GM19035 (cell line): ENCODE data around the gene GPC5.

Source experiments
- ATAC-seq: cut with Tn5 transposase; IDR thresholded peaks from one replicate; pipeline ENCODE4 v1.9.1; 2021; ENCODE audit not compliant: unreplicated experiment

Gene GPC5

DNA sequence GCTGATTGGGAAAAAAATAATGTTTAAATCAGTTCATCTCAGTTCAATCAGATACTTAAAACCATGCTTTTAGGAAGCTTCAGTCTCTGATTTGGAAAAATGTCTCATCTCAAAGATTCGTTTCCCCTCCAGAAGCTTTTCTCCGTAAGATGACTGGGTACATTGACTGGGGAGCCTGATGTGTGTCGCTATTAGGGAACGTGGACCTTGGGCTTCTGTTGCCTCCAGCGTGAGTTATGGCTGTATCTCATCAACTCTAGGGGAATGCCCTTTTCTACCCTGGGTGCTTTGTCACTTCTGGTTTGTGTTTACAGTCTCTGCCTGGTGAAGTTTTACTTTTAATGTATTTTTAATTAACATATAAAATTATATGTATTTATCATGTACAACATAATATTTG, 1192.7 kb downstream of the GPC5 start:
- no peak for ATAC-seq

DNA sequence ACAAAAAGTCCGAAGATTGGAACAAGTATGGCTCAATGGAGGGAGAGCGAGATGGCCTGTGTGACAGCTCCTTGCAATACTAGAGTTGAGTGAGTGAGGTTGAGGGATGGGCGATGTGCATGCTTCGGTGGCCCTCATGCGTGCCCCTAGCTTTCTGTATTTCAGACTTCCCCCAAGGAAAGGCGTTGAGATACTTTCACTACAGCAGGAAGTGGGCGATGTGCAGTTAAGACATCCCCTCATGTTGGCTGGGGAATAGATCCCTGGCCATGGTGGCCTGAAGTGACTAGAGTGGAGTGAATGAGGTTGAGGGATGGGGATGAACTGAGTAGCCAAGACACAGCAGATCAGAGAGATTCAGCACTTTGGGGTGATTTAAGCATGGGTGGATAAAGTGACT, 1194.3 kb downstream of the GPC5 start:
- no peak for ATAC-seq

DNA sequence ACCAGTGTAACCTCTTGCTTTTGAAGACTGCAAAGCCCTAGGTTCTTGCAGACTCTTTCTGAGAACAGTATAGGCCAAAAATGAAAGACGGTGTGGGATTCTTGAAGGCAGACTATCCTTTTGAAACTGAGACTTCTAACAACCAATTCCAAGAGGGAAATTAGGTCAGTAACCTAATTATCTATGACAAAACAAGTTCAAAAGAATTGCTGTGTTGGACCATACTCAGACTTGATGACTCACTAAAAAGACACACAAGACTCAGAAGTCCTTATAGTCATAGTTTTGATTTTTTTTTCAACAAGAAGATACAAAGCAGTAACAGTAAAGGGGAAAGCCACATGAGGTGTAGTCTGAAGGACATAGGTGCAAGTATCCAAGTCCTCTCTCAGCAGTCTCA, 1204.1 kb downstream of the GPC5 start:
- no peak for ATAC-seq

DNA sequence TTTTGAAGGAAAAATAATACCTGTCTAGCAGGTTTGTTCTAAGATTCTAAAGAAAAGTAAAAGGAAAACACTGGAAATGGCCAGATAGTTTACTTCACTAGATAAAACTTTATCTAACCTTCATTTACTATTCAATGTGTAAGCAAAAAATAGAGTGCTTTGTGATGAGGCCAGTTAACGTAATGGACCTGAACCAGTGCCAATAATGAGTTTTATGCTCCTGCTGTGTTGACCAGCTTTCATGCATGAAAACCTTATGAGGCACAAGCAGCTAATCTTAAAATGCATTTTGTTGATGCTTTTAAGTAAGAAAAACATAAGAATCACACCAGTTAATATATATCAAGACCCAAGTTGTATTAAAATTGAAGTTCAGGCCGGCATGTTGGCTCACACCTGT, 1211.0 kb downstream of the GPC5 start:
- no peak for ATAC-seq

DNA sequence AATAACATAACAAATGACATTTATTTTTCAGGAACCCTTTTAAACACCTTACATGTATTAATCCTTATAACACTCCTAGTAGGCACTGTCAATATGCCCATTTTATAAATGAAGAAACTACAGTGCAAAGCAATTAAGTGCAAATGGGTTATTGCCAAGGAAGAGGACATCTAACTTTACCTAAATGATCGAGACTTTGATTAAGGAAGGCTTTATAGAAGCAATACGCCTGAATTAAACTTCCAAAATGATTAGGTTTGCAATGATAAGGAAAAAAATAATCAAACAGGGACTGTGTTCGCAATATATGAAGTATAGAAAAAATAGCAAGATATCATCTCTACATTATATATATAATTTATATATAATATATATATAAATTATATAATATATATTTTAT, 1214.5 kb downstream of the GPC5 start:
- ATAC-seq, result no peak

DNA sequence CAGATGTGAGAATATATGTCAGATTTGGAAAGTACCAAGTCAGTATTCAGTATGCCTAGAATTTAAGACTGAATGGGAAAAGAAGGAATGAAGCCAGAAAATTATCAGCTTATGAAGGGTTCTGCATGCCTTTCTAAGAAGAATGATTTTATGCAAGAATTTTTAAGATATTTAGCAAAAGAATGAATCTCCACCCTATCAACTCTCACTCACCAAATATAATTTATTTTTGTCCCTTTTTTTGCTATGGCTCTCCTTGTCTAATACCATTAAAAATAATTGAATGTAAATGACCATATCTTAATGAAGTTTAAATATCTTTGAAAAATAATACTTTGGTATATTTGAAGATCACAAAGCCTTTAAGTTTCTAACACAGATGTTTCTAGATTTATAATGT, 1215.5 kb downstream of the GPC5 start:
- ATAC-seq, result no peak

DNA sequence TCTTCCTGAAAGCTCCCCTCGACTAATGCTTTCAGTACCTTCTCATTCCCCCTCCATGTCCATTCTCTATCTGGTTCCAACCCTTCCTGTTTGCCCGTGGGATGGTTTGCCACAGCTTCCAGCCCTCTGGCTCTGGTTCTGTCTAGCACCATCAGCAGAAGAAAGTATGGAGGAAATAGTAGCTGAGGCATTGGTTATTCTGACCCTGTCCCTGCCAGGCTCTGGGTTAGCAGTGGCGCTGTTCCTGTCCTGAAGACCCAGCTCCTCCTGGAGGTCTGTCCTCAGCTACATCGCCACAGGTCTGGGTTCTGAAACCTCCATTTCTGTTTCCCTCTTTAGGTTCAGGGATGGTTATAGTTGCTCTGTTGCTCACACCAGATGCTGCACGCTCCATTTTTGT, 1223.6 kb downstream of the GPC5 start:
- no peak for ATAC-seq

DNA sequence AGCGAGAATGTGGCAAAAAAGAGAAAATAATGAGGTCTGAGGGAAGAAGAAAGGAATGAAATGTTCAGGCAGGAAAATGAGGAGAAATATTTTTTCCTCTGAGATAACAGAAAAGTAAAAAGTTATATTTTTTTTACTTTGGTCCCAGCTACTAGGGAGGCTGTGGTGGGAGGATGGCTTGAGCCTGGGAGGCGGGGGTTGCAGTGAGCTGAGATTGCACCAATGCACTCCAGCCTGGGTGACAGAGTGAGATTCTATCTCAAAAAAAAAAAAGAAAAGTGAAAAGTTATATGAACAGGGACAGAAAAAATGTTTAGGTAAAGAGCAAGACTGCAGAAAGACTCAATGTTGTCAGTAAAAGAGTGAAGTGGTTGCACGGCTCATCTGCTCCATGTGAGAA, 1224.5 kb downstream of the GPC5 start:
- ATAC-seq, result no peak

DNA sequence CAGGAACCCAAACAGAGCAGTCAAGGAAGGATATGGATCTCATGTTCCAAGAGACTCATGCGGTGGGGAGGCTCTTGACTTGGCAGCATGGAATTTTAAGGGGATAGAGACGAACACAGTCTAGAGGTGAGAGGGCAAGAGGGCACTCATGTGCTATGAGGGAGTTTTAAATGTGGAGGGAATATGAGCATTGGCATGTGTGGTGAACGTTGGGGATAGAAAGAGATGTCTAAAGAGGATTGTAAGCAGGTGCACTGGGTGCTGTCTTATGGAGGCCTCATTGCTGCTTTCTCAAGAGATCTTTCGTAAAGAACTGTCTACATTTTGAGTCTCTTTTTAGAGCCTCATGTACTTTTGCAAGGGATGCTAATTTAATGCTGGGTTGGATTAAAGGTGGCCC, 1227.9 kb downstream of the GPC5 start:
- no peak for ATAC-seq

DNA sequence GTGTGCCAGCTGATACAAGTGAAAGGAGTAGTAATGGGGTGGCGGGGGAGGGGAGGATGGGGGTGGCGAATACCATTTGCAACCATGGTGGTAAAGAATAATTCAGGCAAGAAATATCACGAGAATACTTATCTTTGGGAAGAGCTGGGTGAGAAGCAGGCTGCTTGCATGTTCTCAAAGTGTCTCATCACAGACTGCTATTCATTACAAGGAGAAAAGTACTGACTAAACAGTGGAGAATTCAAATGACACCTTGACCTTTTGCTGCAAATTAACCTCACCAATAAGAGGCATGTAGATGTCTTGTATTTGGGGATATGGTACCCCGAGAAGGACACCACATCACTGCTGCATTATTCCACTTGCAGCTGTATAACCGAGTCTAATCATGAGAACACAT, 1242.5 kb downstream of the GPC5 start:
- ATAC-seq, result no peak

DNA sequence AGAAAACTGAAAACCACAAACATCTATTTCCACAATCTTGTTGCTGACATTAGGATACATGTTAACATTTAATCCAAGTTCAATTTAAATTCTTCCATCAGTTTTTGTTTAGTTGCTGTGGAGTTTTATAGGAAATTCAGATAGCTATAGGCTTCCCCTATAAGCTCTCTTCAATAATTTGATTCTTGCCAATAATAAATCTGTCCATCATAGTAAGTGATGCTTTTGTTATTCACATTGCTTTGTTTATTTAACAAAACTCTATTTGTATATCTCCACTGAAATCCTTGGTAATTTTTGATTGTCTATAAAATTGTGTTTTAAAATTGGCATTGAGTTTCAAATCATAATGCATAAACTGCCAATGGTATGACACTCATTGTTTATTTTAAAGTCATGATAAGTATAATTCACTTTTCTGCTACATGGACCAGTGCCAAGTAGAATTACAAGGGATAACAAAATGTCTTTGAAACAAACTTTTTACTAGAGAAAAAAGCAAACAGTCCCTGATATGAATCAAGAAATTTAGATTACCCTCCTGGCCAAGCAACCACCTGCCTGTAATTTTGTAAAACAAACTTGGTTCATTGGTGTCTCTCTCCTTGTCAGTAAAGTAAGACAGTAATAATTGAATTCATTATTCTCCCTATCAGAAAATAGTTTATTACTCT, 1250.9 kb downstream of the GPC5 start:
- no peak for ATAC-seq

DNA sequence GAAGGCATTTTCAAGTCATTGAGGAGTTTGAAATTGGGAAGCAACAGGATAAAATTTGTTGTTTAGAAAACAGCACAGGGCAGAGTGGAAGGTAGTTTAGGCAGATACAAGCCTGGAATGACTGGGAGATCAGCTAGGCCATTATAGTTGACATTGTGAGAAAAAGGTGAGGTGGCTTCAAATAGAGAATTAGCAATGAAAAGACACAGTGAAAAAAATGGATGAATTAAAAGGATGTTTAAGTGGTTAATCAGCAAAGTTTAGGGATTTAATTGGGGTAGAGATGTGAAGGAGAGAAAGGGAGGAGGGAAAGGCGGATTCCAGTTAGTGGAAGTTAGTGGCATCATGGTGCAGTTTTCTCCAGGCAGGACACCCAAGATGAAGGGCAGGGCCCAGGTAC, 1257.7 kb downstream of the GPC5 start:
- ATAC-seq, result no peak

DNA sequence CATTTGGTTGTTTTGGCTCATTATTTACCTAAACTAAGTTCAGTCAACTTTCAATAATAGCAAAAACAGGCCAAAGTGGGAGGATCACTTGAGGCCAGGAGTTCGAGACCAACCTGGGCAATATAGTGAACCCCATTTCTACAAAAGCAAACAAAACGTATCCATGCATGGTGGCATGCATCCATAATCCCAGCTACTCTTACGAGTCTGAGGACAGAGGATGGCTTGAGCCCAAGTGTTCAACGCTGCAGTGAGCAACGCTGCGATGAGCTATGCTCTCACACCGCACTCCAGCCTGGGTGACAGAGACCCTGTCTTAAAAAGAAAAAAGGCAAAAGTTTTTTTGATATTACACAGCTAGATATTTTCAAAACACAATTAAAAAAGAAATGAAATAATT, 1258.2 kb downstream of the GPC5 start:
- ATAC-seq, result no peak

DNA sequence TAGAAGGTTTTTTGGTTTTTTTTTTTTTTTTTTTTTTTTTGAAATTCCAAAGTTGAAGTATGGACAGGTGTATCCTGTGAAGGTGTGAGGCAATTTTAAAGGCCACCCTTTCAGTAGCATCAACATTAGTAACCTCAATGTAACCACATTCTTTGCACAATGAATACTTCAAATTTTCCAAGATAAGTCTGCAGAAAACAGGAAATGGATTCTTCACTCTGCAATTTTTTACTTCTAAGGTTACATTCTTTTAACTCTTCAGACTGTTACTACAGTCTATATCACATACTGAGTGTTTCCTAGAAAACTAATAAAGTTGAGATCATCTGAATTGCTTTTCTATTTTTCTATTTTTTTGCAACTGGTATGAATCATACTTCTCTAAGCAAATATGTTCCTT, 1259.1 kb downstream of the GPC5 start:
- ATAC-seq, result no peak

DNA sequence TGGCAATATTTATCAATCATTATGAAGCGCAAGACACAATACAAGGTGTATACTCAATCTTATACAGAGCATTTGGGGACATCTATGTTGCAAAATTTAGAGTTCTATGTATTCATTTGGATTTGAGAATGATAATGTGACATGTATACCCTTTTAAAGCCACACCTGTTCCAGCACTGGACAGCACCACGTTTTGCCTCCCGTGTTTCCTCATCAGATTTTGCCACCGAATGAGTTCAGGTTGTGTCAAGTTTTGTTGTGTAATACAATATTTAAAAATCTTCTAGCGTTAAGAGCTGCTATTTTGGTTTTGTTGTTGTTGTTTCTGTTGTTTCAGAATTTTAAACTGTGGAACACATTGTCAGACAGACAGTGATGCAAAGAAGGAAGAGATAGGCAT, 1259.9 kb downstream of the GPC5 start:
- no peak for ATAC-seq

DNA sequence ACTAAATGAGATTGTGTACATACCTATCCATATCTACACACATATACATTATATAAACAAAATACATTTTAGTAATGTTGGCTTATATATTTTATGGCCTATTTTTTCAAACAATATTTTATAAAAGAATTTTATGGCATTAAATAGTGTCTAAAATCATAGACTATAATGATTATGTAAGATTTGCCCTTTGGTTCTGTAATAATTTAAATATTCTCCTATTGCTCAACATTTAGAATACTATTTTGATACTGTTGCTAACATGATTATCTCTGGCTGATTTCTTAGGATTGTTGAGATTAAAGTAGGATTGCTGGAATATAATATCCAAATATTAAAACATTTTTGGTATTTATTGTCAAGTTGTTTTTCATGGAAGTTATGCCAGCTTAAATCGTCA, 1263.0 kb downstream of the GPC5 start:
- no peak for ATAC-seq

DNA sequence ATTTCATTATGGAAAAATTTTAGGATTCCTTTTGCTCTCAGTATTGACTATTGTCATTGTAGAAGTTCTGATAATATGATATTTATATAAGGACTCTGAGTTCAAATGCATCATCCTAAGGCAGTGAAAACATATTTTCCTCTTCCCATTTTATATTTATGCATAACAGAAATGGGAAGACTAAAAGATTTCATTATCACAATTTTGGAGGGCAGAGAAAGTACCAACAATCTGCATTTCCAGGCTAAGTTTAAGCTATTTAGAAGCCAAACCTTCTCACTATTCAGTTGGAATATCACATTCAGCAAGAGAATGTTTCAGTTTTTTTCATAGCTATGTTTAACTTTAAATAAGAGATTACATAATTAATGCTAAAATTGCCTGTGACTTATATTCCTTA, 1269.7 kb downstream of the GPC5 start:
- ATAC-seq, result no peak

DNA sequence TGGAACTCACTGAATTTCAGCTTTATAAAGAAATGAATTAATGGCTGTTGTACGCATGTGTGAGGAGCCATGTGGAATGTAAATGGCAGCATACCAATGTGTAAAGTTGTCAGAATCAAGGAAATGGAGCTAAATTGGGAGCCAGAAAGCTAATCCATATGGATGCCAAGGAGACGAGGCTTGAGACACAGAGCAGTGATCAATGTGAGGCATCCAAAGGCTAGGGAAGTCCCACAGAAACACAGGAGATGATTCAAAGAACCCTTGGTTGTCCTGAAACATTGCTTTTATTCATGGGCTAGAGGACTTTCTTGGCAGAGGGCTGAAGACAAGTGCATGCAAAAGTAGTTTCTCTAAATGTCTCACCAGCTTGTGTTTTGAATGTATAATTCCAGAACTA, 1271.7 kb downstream of the GPC5 start:
- no peak for ATAC-seq

DNA sequence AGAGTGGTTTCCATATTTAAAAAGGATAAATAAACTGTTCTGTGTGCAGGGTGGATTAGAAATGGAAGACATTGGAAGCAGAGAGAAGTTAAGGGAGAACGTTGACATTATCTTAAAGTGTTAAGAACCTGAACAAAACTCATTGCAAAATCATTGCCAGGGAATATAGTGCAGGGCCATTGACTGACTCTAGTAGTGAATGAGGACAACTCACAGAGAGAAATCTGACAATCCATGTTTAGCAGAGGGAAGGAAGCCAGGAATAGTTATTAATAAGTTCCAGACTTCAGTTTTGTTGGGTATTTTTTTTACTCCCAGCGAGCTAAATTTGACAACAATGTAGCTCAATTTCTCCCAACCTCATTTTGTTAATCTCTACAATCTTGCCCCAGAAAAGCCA, 1273.4 kb downstream of the GPC5 start:
- ATAC-seq, result no peak

DNA sequence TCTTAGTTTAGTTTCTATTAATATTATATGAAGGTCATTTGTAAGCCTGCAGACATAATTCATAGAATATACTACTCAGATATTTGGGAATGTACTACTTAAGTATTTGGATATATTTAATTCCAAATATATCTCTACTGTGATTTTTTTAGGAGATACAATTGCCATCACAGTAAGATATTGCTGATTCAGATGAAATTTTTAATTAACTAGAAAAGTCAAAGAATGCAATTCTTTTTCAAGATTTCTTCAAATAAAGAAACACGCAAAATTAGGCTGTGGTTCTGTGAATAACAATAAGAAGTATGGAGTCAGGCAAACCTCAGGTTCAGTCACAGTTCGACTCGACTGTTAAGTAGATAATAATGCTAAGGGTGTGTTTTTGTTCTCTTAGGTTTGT, 1277.8 kb downstream of the GPC5 start:
- ATAC-seq, result no peak

DNA sequence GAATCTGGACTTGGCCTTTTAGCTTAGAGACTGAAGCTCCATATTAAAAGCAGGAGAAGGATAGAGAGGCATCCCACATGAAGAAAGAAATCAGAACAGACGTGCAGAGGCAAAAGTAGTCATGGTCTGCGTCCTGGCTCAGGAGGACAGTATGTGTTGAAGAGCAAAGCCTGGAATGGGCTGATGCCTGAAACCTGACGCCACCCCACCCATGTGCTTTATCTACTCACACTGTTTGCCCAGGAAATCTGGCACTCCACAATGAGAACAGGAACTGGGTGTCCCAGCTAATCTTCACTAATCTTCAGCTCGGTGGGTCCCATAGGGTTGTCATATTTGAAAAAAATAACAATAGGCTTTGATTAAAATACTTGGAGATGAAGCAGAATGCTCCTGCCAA, 1279.2 kb downstream of the GPC5 start:
- no peak for ATAC-seq

DNA sequence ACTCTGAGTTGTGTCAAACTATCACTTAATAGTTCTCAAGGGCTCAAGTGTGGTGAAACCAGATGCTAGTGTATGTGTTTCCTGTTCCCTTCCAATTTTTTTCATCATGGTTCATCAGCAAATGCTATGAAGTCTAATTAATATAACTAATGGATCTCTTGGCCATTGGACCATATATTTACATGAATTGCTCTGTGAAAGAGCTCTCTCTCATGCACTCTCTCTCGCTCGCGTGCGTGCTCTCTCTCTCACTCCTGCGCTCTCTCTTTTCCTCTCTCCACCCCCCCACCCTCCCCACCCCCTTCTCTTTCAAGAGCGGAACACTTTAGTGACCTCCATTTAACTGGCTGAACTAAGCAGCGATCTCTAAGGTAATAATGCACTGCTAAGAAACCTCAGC, 1281.2 kb downstream of the GPC5 start:
- no peak for ATAC-seq

DNA sequence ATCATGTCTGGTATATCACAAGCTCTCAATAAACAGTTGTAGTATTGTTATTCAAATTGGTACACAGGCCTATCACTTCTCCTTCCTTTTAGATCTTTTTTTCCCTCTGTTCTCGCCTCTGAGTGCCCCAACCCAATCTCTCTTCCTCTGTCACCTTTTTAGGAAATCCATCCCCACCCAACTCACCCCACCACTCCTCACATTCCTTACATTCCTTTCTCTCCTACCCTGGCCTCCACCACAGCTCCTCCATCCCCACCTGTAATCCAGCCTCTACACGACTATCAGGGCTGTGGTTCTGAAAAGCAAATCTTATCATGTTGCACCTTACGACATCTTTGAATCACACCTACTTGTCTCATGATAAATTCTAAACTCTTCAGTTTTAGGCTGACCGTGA, 1282.8 kb downstream of the GPC5 start:
- ATAC-seq, result no peak
